OCI-LY1 (cell line): Measurements from ENCODE around the gene PAK4.

Source experiments
- CTCF ChIP-seq: fragments of 200-600 bp; sonication (generic), shearing (Covaris generic); IDR thresholded peaks from 2 replicates; pipeline ENCODE4 v1.5.1; 2017; ENCODE audit warnings: mild to moderate bottlenecking, antibody characterized with exemption, low read length, moderate library complexity, mixed read lengths
- EZH2 ChIP-seq: fragments of 200-600 bp; sonication (generic), shearing (Covaris generic); IDR thresholded peaks from 2 replicates; pipeline ENCODE4 v1.8.0; 2017; ENCODE audit warnings: borderline replicate concordance, mixed run types, mild to moderate bottlenecking, antibody characterized with exemption, low read length, moderate library complexity, mixed read lengths

GRCh38 chr19:39111593-39112199, 13.9 kb upstream of the PAK4 start:
- TF ChIP-seq CTCF (no peak), EZH2 (no peak)
